Placental epithelial cell (primary cell): ENCODE results near the gene FXYD4. TPM values are rescaled to one million over a fixed set of nuclear protein-coding genes. Genes with fewer than 3 reads are reported as not detected.

ENCODE experiments used
- small RNA-seq: library from RNA; depleted of rRNA; stranded (forward); fragments of <200 nt; gene quantifications from one replicate; pipeline ENCODE3, GENCODE V24; 2012
- total RNA-seq: library from RNA; depleted of rRNA; stranded (reverse); fragments of >200 nt; gene quantifications from 2 replicates; pipeline ENCODE4 v1.2.3, GENCODE V29; 2012

FXYD4 gene, protein sequence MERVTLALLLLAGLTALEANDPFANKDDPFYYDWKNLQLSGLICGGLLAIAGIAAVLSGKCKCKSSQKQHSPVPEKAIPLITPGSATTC
- not detected in 2 replicates for total RNA-seq

DNA sequence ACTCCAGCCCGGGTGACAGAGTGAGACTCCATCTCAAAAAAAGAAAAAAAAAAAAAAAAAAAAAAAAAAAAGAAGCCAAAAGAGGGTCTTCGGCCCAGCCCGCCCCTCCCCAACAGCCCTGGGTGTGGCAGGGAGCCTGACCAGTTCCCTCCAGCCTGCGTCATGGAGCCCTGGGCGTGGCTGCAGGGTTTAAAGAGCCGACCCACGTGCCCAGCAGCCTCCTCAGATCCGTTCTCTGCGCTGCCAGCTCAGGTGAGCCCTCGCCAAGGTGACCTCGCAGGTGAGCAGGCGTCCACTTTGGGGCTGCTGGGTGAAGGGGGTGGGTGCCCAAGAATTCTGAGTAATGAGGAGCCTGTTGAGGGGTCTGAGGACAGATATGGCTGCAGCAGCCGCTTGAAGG is at the start of gene FXYD4:
Gene FXYD4 (plus strand): TSS at position 219 of the 400 bp plus-strand sequence. CDS start 2,111 bp downstream, outside the sequence.

DNA sequence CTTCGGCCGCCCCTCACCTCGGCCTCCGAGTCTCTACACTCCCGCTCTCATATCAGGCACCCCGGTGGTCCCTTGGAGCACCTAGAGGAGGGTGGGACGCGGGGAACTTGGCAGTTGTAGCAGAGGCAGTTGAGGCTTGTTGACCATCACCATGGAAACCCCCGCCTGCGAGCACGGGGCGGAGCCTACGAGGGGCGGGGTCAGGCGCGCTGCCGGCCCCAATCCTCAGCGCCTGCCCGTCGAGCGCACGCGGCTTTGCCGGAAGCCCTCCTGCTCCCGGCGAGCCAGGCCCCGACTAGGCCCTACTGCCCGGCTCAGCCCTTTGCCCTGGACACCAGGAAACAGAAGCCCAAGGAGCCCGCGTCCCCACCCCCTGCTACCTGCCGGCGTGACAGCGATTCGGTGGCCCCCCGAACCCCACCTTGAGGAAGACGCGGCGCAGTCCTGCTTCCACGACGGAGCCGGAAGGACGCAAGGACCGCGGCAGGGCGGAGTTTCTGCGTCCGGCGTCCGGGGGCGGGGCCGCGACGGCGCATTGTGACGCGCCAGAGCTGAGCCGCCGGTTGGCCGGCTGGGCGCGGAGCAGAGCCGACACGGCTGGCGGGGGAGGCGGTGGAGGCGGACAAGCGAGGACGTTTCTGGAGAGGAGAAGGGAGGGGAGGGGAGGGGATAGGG is 37.4 kb downstream of the FXYD4 start, which contains the start of gene HNRNPF:
Gene HNRNPF (minus strand): TSS at position 477 of the 675 bp plus-strand sequence. CDS start 21,302 bp downstream, outside the sequence.

Small RNAs within 50 kb of the gene (small RNA-seq; reads per million reads assigned to genes)
- not detected for gene RNU6ATAC11P
- gene SNORD3J = 0.37 reads per million, percentile 15 among the genes with 10 or more reads in this experiment

Other genes starting within 250 kb of the FXYD4 start
- gene CSGALNACT2, start 233.2 kb upstream of the FXYD4 start, total RNA-seq = 7.5 and 8.0 TPM in 2 replicates
- 1.2 and 11.2 TPM in 2 replicates for gene RASGEF1A, start 104.6 kb upstream of the FXYD4 start, total RNA-seq
- gene HNRNPF, start 37.5 kb downstream of the FXYD4 start, total RNA-seq = 154 and 162 TPM in 2 replicates
- gene ZNF487, start 65.5 kb downstream of the FXYD4 start, total RNA-seq = 2.9 and 5.9 TPM in 2 replicates
- gene ZNF239, start 203.0 kb downstream of the FXYD4 start, total RNA-seq = 3.5 and 4.4 TPM in 2 replicates
- gene ZNF485, start 234.8 kb downstream of the FXYD4 start, total RNA-seq = 2.6 and 2.7 TPM in 2 replicates